PC-3 (cell line): ENCODE data around the gene RAB14. TPM values are rescaled to one million over a fixed set of nuclear protein-coding genes. Genes with fewer than 3 reads are reported as not detected.

Source experiments
- ATAC-seq: fragments of 200-7000 bp; cut with Tn5 transposase; 2 replicates; pipeline ENCODE4 v1.9.1; 2020; ENCODE audit warnings: mild to moderate bottlenecking, moderate library complexity
- BruUV-seq: library from RNA; stranded (reverse); fragments of 400-500 nt; replicated peaks from 2 replicates; lab custom pipeline; 2021; lab: Mats Ljungman, UMichigan
- CTCF ChIA-PET: fragments of 300-600 bp; sonication (Branson Sonifier 250); formaldehyde crosslinking; loops from one replicate; lab custom pipeline; 2022; ENCODE audit warnings: antibody characterized with exemption; lab: Charles Lee
- POLR2A ChIA-PET: fragments of 300-600 bp; sonication (Branson Sonifier 250); formaldehyde crosslinking; loops from one replicate; lab custom pipeline; 2022; ENCODE audit warnings: antibody characterized with exemption; ENCODE audit not compliant: unreplicated experiment; lab: Charles Lee
- DNase-seq: peaks from one replicate; pipeline ENCODE4 v3.0.0-alpha.2; 2015
- H2AFZ ChIP-seq: fragments of 300-600 bp; sonication (generic); 2 replicates; pipeline ENCODE4 v1.6.0; 2016; ENCODE audit warnings: antibody characterized with exemption, low read length
- H3F3A ChIP-seq: fragments of 300-600 bp; sonication (generic); one replicate; pipeline ENCODE4 v1.6.0; 2017; ENCODE audit warnings: antibody characterized with exemption, low read length, control low read depth, mild to moderate bottlenecking; ENCODE audit not compliant: unreplicated experiment
- H3K27ac ChIP-seq: fragments of 300-600 bp; sonication (generic); 2 replicates; pipeline ENCODE4 v1.5.1; 2016; ENCODE audit warnings: mild to moderate bottlenecking, low read length
- H3K27me3 ChIP-seq: fragments of 300-600 bp; sonication (generic); 2 replicates; pipeline ENCODE4 v1.6.1; 2016; ENCODE audit warnings: low read length, mixed read lengths
- H3K36me3 ChIP-seq: fragments of 300-600 bp; sonication (generic); 2 replicates; pipeline ENCODE4 v1.6.1; 2016; ENCODE audit warnings: low read depth, mixed run types, low read length, mixed read lengths
- H3K4me1 ChIP-seq: fragments of 300-600 bp; sonication (generic); 2 replicates; pipeline ENCODE4 v1.5.1; 2016; ENCODE audit warnings: low read length; ENCODE audit not compliant: insufficient read depth
- H3K4me2 ChIP-seq: fragments of 300-600 bp; sonication (generic); 2 replicates; pipeline ENCODE4 v1.6.0; 2016; ENCODE audit warnings: low read length
- H3K4me3 ChIP-seq: fragments of 300-600 bp; sonication (generic); 2 replicates; pipeline ENCODE4 v1.5.1; 2016; ENCODE audit warnings: mild to moderate bottlenecking, low read length, mixed read lengths
- H3K79me2 ChIP-seq: fragments of 300-600 bp; sonication (generic); 2 replicates; pipeline ENCODE4 v1.6.1; 2017; ENCODE audit warnings: low read length, mixed read lengths
- H3K9ac ChIP-seq: fragments of 300-600 bp; sonication (generic); 2 replicates; pipeline ENCODE4 v1.6.0; 2016; ENCODE audit warnings: mild to moderate bottlenecking, low read length
- H3K9me2 ChIP-seq: fragments of 300-600 bp; sonication (generic); replicated peaks from 2 replicates; pipeline ENCODE4 v1.6.1; 2016; ENCODE audit warnings: mixed run types, low read length, mixed read lengths
- H3K9me3 ChIP-seq: fragments of 300-600 bp; sonication (generic); 2 replicates; pipeline ENCODE4 v1.6.1; 2016; ENCODE audit warnings: low read length, mixed read lengths
- H4K20me1 ChIP-seq: fragments of 300-600 bp; sonication (generic); 2 replicates; pipeline ENCODE4 v1.6.1; 2016; ENCODE audit warnings: low read length, mixed read lengths
- EZH2 ChIP-seq: fragments of 300-600 bp; sonication (generic); IDR thresholded peaks from one replicate; pipeline ENCODE4 v1.6.1; 2017; ENCODE audit warnings: antibody characterized with exemption, mild to moderate bottlenecking, low read length; ENCODE audit not compliant: unreplicated experiment
- EZH2phosphoT487 ChIP-seq: fragments of 300-600 bp; sonication (generic); IDR thresholded peaks from 2 replicates; pipeline ENCODE4 v1.6.1; 2018; ENCODE audit warnings: mild to moderate bottlenecking, antibody characterized with exemption, low read length, borderline replicate concordance
- intact Hi-C: fragments of 100-400 bp; cut with micrococcal nuclease; formaldehyde crosslinking; loops from 2 replicates; pipeline ENCODE4 v1.9.0; 2023
- total RNA-seq: library from RNA; depleted of rRNA; stranded (reverse); fragments of >200 nt; gene quantifications from 2 replicates; pipeline ENCODE4 v1.2.3, GENCODE V29; 2014
- TF ChIP-seq, protein P1 (sequence below): fragments of 300-600 bp; sonication (generic); conservative IDR thresholded peaks from 2 replicates; pipeline ENCODE4 v1.5.1; 2017; ENCODE audit warnings: antibody characterized with exemption, low read depth, mild to moderate bottlenecking, low read length

RAB14 gene
- total RNA-seq, 1 experiment from 2014 or later, result 13.8 TPM

DNA sequence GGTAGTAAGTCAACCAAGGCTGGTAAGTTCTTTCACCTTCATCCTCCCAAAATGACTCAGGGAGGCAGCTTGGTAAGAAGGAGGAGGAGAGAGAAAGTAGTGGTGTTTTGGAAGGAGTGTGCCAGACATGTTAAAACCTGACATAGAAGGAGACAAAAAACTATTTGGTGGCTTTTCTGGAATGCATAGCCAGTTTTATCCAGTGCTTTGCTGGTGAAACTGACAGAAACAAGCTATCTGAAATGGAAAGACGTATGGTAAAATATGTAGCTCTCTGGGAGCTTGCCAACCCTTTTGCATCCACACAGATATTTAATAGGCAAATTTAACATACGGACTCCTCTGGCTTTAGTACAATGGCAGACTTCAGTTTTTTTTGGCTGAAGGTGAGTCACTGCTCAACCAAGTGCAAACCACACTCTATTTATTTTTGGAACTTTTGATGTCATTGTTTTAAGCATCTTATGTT lies 45.4 kb downstream of the RAB14 start:
- Histone ChIP-seq H3K9ac (no peak overlapping the region), H3K27me3 (no peaks in the 10 kb centered on the region), H3K9me2 (no peaks in the 10 kb centered on the region), H3K4me3 (no peak overlapping the region), H3K9me3 (no peaks in the 10 kb centered on the region), H4K20me1 (no peaks in the 10 kb centered on the region), H3K27ac (peak overlapping the region; percentile 62), H3F3A (no peaks in the 10 kb centered on the region), H2AFZ (no peak overlapping the region), H3K4me1 (peaks cover 31% of the 10 kb centered on the region), H3K36me3 (peaks cover 10% of the 10 kb centered on the region; the same call in 1 of the 2 replicates), H3K79me2 (no peaks in the 10 kb centered on the region), H3K4me2 (peak overlapping the region; percentile 71)
- ATAC-seq (peak; percentile 64), DNase-seq (peak; percentile 65)
- intact Hi-C loops, result loop anchor here (2.0 kb wide), 1 partner anchor 35 kb away; no protein-coding TSS in a partner anchor
- POLR2A ChIA-PET, result no interaction called here
- no TSS peak for BruUV-seq
- CTCF ChIA-PET, result no interaction called here
- TF ChIP-seq, protein P1, sequence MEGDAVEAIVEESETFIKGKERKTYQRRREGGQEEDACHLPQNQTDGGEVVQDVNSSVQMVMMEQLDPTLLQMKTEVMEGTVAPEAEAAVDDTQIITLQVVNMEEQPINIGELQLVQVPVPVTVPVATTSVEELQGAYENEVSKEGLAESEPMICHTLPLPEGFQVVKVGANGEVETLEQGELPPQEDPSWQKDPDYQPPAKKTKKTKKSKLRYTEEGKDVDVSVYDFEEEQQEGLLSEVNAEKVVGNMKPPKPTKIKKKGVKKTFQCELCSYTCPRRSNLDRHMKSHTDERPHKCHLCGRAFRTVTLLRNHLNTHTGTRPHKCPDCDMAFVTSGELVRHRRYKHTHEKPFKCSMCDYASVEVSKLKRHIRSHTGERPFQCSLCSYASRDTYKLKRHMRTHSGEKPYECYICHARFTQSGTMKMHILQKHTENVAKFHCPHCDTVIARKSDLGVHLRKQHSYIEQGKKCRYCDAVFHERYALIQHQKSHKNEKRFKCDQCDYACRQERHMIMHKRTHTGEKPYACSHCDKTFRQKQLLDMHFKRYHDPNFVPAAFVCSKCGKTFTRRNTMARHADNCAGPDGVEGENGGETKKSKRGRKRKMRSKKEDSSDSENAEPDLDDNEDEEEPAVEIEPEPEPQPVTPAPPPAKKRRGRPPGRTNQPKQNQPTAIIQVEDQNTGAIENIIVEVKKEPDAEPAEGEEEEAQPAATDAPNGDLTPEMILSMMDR, result no peak
- no peak for TF ChIP-seq EZH2

GRCh38 chr9:121154782-121155181 lies 46.9 kb downstream of the RAB14 start:
- intact Hi-C loops, result no loop called here
- CTCF ChIA-PET, result no interaction called here

DNA sequence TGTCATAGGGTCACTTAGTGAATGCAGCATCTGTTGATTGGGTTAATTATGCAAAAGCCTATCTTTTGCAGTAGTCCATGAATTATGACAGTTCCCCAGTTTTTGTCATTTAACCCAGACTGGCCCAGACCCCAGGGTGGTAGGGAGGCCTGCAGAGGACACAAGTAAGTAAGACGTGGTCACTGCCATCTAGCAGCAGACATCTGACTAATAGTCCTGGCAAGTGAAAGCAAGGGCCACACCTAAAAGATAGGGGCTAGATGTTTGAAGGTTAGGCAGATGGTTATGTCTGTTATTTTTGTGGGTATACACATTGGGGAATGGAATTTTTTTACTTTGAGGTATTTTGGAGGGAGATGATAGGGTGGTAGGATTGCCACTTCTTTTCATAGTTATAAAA lies 48.0 kb downstream of the RAB14 start:
- Histone ChIP-seq H3K4me1 (peaks cover 31% of the 10 kb centered on the region), H3K79me2 (no peaks in the 10 kb centered on the region), H3F3A (no peaks in the 10 kb centered on the region), H3K4me2 (no peak overlapping the region), H3K27me3 (no peaks in the 10 kb centered on the region), H2AFZ (no peak overlapping the region), H3K4me3 (no peak overlapping the region), H3K36me3 (peaks cover 10% of the 10 kb centered on the region; the same call in 1 of the 2 replicates), H3K9me2 (no peaks in the 10 kb centered on the region), H3K27ac (no peak overlapping the region), H3K9ac (no peak overlapping the region), H3K9me3 (no peaks in the 10 kb centered on the region), H4K20me1 (no peaks in the 10 kb centered on the region)
- CTCF ChIA-PET, result no interaction called here
- no TSS peak for BruUV-seq
- no peak for TF ChIP-seq EZH2
- peak; percentile 11 for DNase-seq
- POLR2A ChIA-PET, result interaction anchor here (0.6 kb wide), 1 partner anchor 12 kb away, joined by 5 read pairs; no protein-coding TSS in a partner anchor
- ATAC-seq, result peak; percentile 23; the same call in 1 of the 2 replicates
- intact Hi-C loops, result no loop called here

More at GRCh38 chr9:121154782-121155181, 46.9 kb downstream of the RAB14 start:
- no peaks in the 10 kb centered on the region for H3K9me2 ChIP-seq
- H3K36me3 ChIP-seq, result peaks cover 10% of the 10 kb centered on the region; the same call in 1 of the 2 replicates
- DNase-seq (peak; percentile 70), ATAC-seq (peak; percentile 89)
- H3K79me2 ChIP-seq, result no peaks in the 10 kb centered on the region
- H3K27me3 ChIP-seq, result no peaks in the 10 kb centered on the region
- TF ChIP-seq, protein P1, result no peak
- no peak for TF ChIP-seq EZH2phosphoT487
- TF ChIP-seq EZH2, result no peak
- peaks cover 31% of the 10 kb centered on the region for H3K4me1 ChIP-seq
- H3F3A ChIP-seq, result no peaks in the 10 kb centered on the region
- no peaks in the 10 kb centered on the region for H3K9me3 ChIP-seq
- H3K4me3 ChIP-seq, result no peak overlapping the region
- BruUV-seq, result no TSS peak
- POLR2A ChIA-PET, result interaction anchor here (0.6 kb wide), 2 partner anchors 15 to 169 kb away, joined by 3 read pairs; no protein-coding TSS in a partner anchor
- H3K27ac ChIP-seq, result peak overlapping the region; percentile 6; the same call in 1 of the 2 replicates
- H3K4me2 ChIP-seq, result peak overlapping the region; percentile 55
- no peaks in the 10 kb centered on the region for H4K20me1 ChIP-seq
- no peak overlapping the region for H3K9ac ChIP-seq
- no peak overlapping the region for H2AFZ ChIP-seq
